Mesendoderm (in vitro differentiated cells): Measurements from ENCODE around the gene GLI3.

Experiments used
- DNase-seq: peaks from one replicate; pipeline ENCODE4 v3.0.0; 2013
- H2AK5ac ChIP-seq: 2 replicates; pipeline ENCODE4 v1.6.1; 2013; ENCODE audit warnings: low read length, inconsistent platforms
- H2BK120ac ChIP-seq: 2 replicates; pipeline ENCODE4 v1.6.1; 2013; ENCODE audit warnings: low read depth, mild to moderate bottlenecking, low read length, moderate library complexity, mixed read lengths
- H2BK15ac ChIP-seq: replicated peaks from 2 replicates; pipeline ENCODE4 v1.6.1; 2013; ENCODE audit warnings: low read depth, mild to moderate bottlenecking, moderate library complexity
- H2BK5ac ChIP-seq: 2 replicates; pipeline ENCODE4 v1.6.1; 2013; ENCODE audit warnings: low read length, inconsistent platforms
- H3K18ac ChIP-seq: 2 replicates; pipeline ENCODE4 v1.6.1; 2013; ENCODE audit warnings: mild to moderate bottlenecking, low read length, mixed read lengths
- H3K23ac ChIP-seq: one replicate; pipeline ENCODE4 v1.6.1; 2013; ENCODE audit warnings: low read length
- H3K27ac ChIP-seq: 2 replicates; pipeline ENCODE4 v1.5.1; 2013; ENCODE audit warnings: low read depth, mild to moderate bottlenecking, inconsistent platforms, low read length, moderate library complexity
- H3K27me3 ChIP-seq: 2 replicates; pipeline ENCODE4 v1.6.1; 2013; ENCODE audit warnings: low read length, control low read depth, mild to moderate bottlenecking, inconsistent platforms; ENCODE audit not compliant: insufficient read depth, poor library complexity
- H3K36me3 ChIP-seq: 2 replicates; pipeline ENCODE4 v1.6.1; 2013; ENCODE audit warnings: low read length, inconsistent platforms; ENCODE audit not compliant: control insufficient read depth, insufficient read depth
- H3K4ac ChIP-seq: one replicate; pipeline ENCODE4 v1.6.1; 2013; ENCODE audit warnings: low read depth, mild to moderate bottlenecking, low read length, moderate library complexity
- H3K4me1 ChIP-seq: 2 replicates; pipeline ENCODE4 v1.6.1; 2013; ENCODE audit warnings: low read depth, low read length, inconsistent platforms; ENCODE audit not compliant: control insufficient read depth
- H3K4me2 ChIP-seq: 2 replicates; pipeline ENCODE4 v1.6.1; 2013; ENCODE audit warnings: low read length
- H3K4me3 ChIP-seq: 2 replicates; pipeline ENCODE4 v1.5.1; 2013; ENCODE audit warnings: mild to moderate bottlenecking, low read length
- H3K56ac ChIP-seq: one replicate; pipeline ENCODE4 v1.6.1; 2013; ENCODE audit warnings: low read length
- H3K79me1 ChIP-seq: 2 replicates; pipeline ENCODE4 v1.6.1; 2013; ENCODE audit warnings: low read length, inconsistent platforms
- H3K79me2 ChIP-seq: 2 replicates; pipeline ENCODE4 v1.6.1; 2013; ENCODE audit warnings: mild to moderate bottlenecking, low read length; ENCODE audit not compliant: control insufficient read depth, insufficient read depth
- H3K9ac ChIP-seq: 2 replicates; pipeline ENCODE4 v1.6.1; 2013; ENCODE audit warnings: low read length, inconsistent platforms
- H4K5ac ChIP-seq: one replicate; pipeline ENCODE4 v1.6.1; 2013; ENCODE audit warnings: low read length
- H4K8ac ChIP-seq: one replicate; pipeline ENCODE4 v1.6.1; 2013; ENCODE audit warnings: low read depth, mild to moderate bottlenecking, control low read depth, low read length, moderate library complexity
- WGBS: extraction: QIAGEN DNeasy Blood & Tissue Kit; methylation state at CpG from one replicate; pipeline ENCODE4 v1.1.7; 2013; ENCODE audit warnings: low lambda C conversion rate, missing lambda C conversion rate; ENCODE audit not compliant: insufficient coverage; ENCODE audit errors: extremely low coverage; 5-methylcytosine and 5-hydroxymethylcytosine counted together

The GLI3 gene

GRCh38 chr7:41933427-41933826, 303.6 kb downstream of the GLI3 start:
- no peak overlapping the region for H2BK5ac ChIP-seq

GRCh38 chr7:41931263-41931646, 305.8 kb downstream of the GLI3 start:
- Histone ChIP-seq H3K79me1 (no peaks in the 10 kb centered on the region), H2BK15ac (no peak overlapping the region), H3K36me3 (no peaks in the 10 kb centered on the region), H3K4me3 (no peak overlapping the region), H4K5ac (no peak overlapping the region), H3K27ac (no peak overlapping the region), H3K4ac (no peak overlapping the region), H3K27me3 (no peaks in the 10 kb centered on the region), H2BK5ac (no peak overlapping the region), H3K9ac (no peak overlapping the region), H3K79me2 (no peaks in the 10 kb centered on the region), H2AK5ac (no peak overlapping the region), H2BK120ac (no peak overlapping the region), H4K8ac (no peak overlapping the region), H3K4me2 (no peak overlapping the region), H3K18ac (no peak overlapping the region), H3K23ac (no peak overlapping the region), H3K4me1 (no peaks in the 10 kb centered on the region), H3K56ac (no peak overlapping the region)
- no CpG with 5 or more reads among the region's 6 CpGs for WGBS
- DNase-seq = no peak

More at GRCh38 chr7:41933427-41933826, 303.6 kb downstream of the GLI3 start:
- H3K4me2 ChIP-seq = no peak overlapping the region
- WGBS = no CpG with 5 or more reads among the region's 4 CpGs
- no peak overlapping the region for H3K4ac ChIP-seq
- H2AK5ac ChIP-seq = no peak overlapping the region
- no peak overlapping the region for H3K9ac ChIP-seq
- H3K4me1 ChIP-seq = no peaks in the 10 kb centered on the region
- H2BK120ac ChIP-seq = no peak overlapping the region
- H4K5ac ChIP-seq = no peak overlapping the region
- no peak overlapping the region for H3K56ac ChIP-seq
- H3K18ac ChIP-seq = no peak overlapping the region
- no peak for DNase-seq
- no peak overlapping the region for H3K27ac ChIP-seq
- no peaks in the 10 kb centered on the region for H3K79me2 ChIP-seq
- H3K4me3 ChIP-seq = no peak overlapping the region
- no peaks in the 10 kb centered on the region for H3K79me1 ChIP-seq
- H2BK15ac ChIP-seq = no peak overlapping the region
- H4K8ac ChIP-seq = no peak overlapping the region
- no peaks in the 10 kb centered on the region for H3K27me3 ChIP-seq
- no peaks in the 10 kb centered on the region for H3K36me3 ChIP-seq
- H3K23ac ChIP-seq = no peak overlapping the region

- no peak overlapping the region for H3K4ac ChIP-seq
- no peak overlapping the region for H2BK15ac ChIP-seq
- no peaks in the 10 kb centered on the region for H3K79me1 ChIP-seq
- no peak overlapping the region for H4K8ac ChIP-seq
- H3K4me2 ChIP-seq = no peak overlapping the region
- H3K36me3 ChIP-seq = no peaks in the 10 kb centered on the region
- H4K5ac ChIP-seq = no peak overlapping the region
- no peak overlapping the region for H3K18ac ChIP-seq
- H3K4me3 ChIP-seq = no peak overlapping the region
- H3K23ac ChIP-seq = no peak overlapping the region
- WGBS = no CpG with 5 or more reads among the region's 4 CpGs
- H3K27ac ChIP-seq = no peak overlapping the region
- DNase-seq = no peak
- H2AK5ac ChIP-seq = no peak overlapping the region
- no peak overlapping the region for H3K56ac ChIP-seq
- no peak overlapping the region for H2BK5ac ChIP-seq
- no peak overlapping the region for H2BK120ac ChIP-seq
- no peaks in the 10 kb centered on the region for H3K79me2 ChIP-seq
- no peaks in the 10 kb centered on the region for H3K27me3 ChIP-seq
- H3K9ac ChIP-seq = no peak overlapping the region
- no peaks in the 10 kb centered on the region for H3K4me1 ChIP-seq
Measured at GRCh38 chr7:41930538-41931262, 306.3 kb downstream of the GLI3 start.

- Histone ChIP-seq H2AK5ac (no peak overlapping the region), H3K23ac (no peak overlapping the region), H3K79me2 (no peaks in the 10 kb centered on the region), H2BK15ac (no peak overlapping the region), H3K79me1 (no peaks in the 10 kb centered on the region), H3K4me3 (no peak overlapping the region), H2BK5ac (no peak overlapping the region), H3K9ac (no peak overlapping the region), H3K27me3 (no peaks in the 10 kb centered on the region), H3K56ac (no peak overlapping the region), H3K4me1 (no peaks in the 10 kb centered on the region), H4K5ac (no peak overlapping the region), H2BK120ac (no peak overlapping the region), H4K8ac (no peak overlapping the region), H3K18ac (no peak overlapping the region), H3K4ac (no peak overlapping the region), H3K27ac (no peak overlapping the region), H3K4me2 (no peak overlapping the region), H3K36me3 (no peaks in the 10 kb centered on the region)
- no CpG with 5 or more reads among the region's 1 CpG for WGBS
- DNase-seq = no peak
Measured at GRCh38 chr7:41928781-41929180, 308.2 kb downstream of the GLI3 start.

GRCh38 chr7:41928166-41928565, 308.8 kb downstream of the GLI3 start:
- Histone ChIP-seq H2BK15ac (no peak overlapping the region), H3K36me3 (no peaks in the 10 kb centered on the region), H3K4me2 (no peak overlapping the region), H2AK5ac (no peak overlapping the region), H3K18ac (no peak overlapping the region), H3K27me3 (no peaks in the 10 kb centered on the region), H3K79me2 (no peaks in the 10 kb centered on the region), H3K4me1 (no peaks in the 10 kb centered on the region), H3K9ac (no peak overlapping the region), H3K4me3 (no peak overlapping the region), H3K23ac (no peak overlapping the region), H3K79me1 (no peaks in the 10 kb centered on the region), H3K56ac (no peak overlapping the region), H2BK5ac (no peak overlapping the region), H4K8ac (no peak overlapping the region), H3K27ac (no peak overlapping the region), H2BK120ac (no peak overlapping the region), H4K5ac (no peak overlapping the region), H3K4ac (no peak overlapping the region)
- no peak for DNase-seq
- no CpG with 5 or more reads among the region's 1 CpG for WGBS

GRCh38 chr7:41927380-41927779, 309.6 kb downstream of the GLI3 start:
- H2BK5ac ChIP-seq = no peak overlapping the region
- H3K36me3 ChIP-seq = no peaks in the 10 kb centered on the region
- no peaks in the 10 kb centered on the region for H3K79me1 ChIP-seq
- no peak overlapping the region for H3K4ac ChIP-seq
- H4K8ac ChIP-seq = no peak overlapping the region
- H2BK15ac ChIP-seq = no peak overlapping the region
- no peak for DNase-seq
- H3K4me3 ChIP-seq = no peak overlapping the region
- no peak overlapping the region for H3K27ac ChIP-seq
- no peak overlapping the region for H4K5ac ChIP-seq
- H2AK5ac ChIP-seq = no peak overlapping the region
- no peaks in the 10 kb centered on the region for H3K27me3 ChIP-seq
- no peak overlapping the region for H3K23ac ChIP-seq
- WGBS = no CpG with 5 or more reads among the region's 6 CpGs
- no peaks in the 10 kb centered on the region for H3K79me2 ChIP-seq
- H3K4me2 ChIP-seq = no peak overlapping the region
- no peak overlapping the region for H2BK120ac ChIP-seq
- H3K4me1 ChIP-seq = no peaks in the 10 kb centered on the region
- no peak overlapping the region for H3K9ac ChIP-seq
- no peak overlapping the region for H3K56ac ChIP-seq
- H3K18ac ChIP-seq = no peak overlapping the region
